Endothelial cell (in vitro differentiated cells): ENCODE data around the gene MAP1S. TPM values are rescaled to one million over a fixed set of nuclear protein-coding genes. Genes with fewer than 3 reads are reported as not detected.

Source experiments
- DNase-seq: peaks from one replicate; pipeline ENCODE4 v3.0.0; 2021; ENCODE audit warnings: low spot score
- H3K27ac Mint-ChIP-seq: one replicate; pipeline ENCODE4 v1.8.0; 2021; ENCODE audit warnings: mixed read lengths, inconsistent platforms; ENCODE audit not compliant: unreplicated experiment
- H3K27me3 Mint-ChIP-seq: one replicate; pipeline ENCODE4 v1.8.0; 2021; ENCODE audit warnings: mild to moderate bottlenecking, moderate library complexity, mixed read lengths, inconsistent platforms; ENCODE audit not compliant: unreplicated experiment
- H3K36me3 Mint-ChIP-seq: one replicate; pipeline ENCODE4 v1.8.0; 2021; ENCODE audit warnings: mild to moderate bottlenecking, low read depth, mixed read lengths, inconsistent platforms; ENCODE audit not compliant: unreplicated experiment
- H3K4me1 Mint-ChIP-seq: one replicate; pipeline ENCODE4 v1.8.0; 2021; ENCODE audit warnings: mild to moderate bottlenecking, mixed read lengths, inconsistent platforms; ENCODE audit not compliant: unreplicated experiment
- H3K4me3 Mint-ChIP-seq: one replicate; pipeline ENCODE4 v1.8.0; 2021; ENCODE audit warnings: mild to moderate bottlenecking, mixed read lengths, inconsistent platforms; ENCODE audit not compliant: unreplicated experiment
- H3K9me3 Mint-ChIP-seq: one replicate; pipeline ENCODE4 v1.8.0; 2021; ENCODE audit warnings: mixed read lengths, inconsistent platforms; ENCODE audit not compliant: unreplicated experiment
- total RNA-seq: library from RNA; stranded (reverse); fragmentation: NEBNext Ultra II Directional; extraction: Animal tissue kit (Norgen Biotek cat#: 25700); gene quantifications from one replicate; pipeline ENCODE4 v1.2.1, GENCODE V29; 2021; ENCODE audit not compliant: unreplicated experiment
- TF ChIP-seq, protein P1 (sequence below): fragments of 200-600 bp; sonication (generic); IDR thresholded peaks from one replicate; pipeline ENCODE4 v1.5.0; 2021; ENCODE audit warnings: antibody characterized with exemption; ENCODE audit not compliant: unreplicated experiment

Gene MAP1S
- total RNA-seq, 1 donor from 2014 or later, result 173 TPM

DNA sequence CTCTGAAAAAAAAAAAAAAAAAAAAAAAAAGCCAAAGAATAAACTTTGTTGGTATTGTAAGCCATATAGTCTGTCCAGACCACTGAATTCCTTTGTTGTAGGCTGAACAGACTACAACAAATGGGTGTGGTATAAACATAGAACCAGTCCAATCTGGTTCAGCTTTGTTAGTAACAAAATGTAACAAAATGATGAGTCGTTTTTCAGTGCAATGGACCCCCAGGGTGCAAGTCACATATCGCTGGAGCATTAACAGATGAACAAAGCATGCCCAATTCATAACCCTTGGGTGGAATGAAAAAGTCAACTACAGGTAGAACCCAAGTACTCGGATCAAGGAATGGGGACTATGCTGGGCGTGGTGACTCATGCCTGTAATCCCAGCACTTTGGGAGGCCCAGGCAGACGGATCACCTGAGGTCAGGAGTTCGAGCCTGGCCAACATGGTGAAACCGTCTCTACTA lies 18.4 kb downstream of the MAP1S start:
- no peak overlapping the region for H3K27ac Mint-ChIP-seq
- H3K27me3 Mint-ChIP-seq, result peaks cover 3% of the 10 kb centered on the region
- DNase-seq, result no peak
- no peak overlapping the region for H3K4me3 Mint-ChIP-seq
- H3K4me1 Mint-ChIP-seq, result no peaks in the 10 kb centered on the region
- TF ChIP-seq, protein P1, sequence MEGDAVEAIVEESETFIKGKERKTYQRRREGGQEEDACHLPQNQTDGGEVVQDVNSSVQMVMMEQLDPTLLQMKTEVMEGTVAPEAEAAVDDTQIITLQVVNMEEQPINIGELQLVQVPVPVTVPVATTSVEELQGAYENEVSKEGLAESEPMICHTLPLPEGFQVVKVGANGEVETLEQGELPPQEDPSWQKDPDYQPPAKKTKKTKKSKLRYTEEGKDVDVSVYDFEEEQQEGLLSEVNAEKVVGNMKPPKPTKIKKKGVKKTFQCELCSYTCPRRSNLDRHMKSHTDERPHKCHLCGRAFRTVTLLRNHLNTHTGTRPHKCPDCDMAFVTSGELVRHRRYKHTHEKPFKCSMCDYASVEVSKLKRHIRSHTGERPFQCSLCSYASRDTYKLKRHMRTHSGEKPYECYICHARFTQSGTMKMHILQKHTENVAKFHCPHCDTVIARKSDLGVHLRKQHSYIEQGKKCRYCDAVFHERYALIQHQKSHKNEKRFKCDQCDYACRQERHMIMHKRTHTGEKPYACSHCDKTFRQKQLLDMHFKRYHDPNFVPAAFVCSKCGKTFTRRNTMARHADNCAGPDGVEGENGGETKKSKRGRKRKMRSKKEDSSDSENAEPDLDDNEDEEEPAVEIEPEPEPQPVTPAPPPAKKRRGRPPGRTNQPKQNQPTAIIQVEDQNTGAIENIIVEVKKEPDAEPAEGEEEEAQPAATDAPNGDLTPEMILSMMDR, result no peak
- peaks cover 31% of the 10 kb centered on the region for H3K36me3 Mint-ChIP-seq
- H3K9me3 Mint-ChIP-seq, result no peaks in the 10 kb centered on the region

DNA sequence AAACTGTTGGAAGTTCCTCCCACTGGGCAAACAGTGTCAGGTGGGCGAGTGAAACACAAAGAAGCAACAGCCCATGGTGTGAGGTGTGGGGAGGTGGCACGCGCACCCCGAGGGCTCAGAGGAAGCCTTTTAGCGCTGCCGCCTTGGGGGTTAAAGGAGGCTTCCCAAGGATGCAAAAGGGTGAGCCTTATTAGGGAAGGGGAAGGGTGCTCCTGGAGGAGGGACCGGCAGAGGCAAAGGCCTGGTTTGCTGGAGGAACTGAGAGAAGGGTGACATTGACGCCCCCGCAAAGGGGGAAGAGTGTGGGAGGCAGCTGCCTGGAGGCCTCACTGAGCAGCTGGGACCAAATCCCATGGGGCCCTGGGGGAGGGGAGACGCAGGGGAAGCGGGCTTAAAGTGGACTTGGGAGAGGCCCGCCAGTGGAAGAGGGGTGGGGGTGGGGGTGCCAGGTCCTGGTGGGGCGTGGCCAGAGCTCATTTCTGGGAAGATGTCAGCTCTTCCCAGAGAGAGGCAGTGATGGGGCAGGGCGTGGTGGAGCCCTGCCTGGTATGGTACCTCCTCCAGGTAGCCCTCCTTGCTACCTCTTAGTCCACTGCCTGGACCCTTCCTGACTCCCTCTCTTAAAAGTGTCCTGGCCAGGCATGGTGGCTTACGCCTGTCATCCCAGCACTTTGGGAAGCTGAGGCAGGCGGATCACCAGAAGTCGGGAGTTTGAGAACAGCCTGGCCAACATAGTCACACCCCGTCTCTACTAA lies 20.0 kb downstream of the MAP1S start:
- Mint-ChIP-seq H3K4me1 (no peaks in the 10 kb centered on the region), H3K9me3 (no peaks in the 10 kb centered on the region), H3K4me3 (no peak overlapping the region), H3K27me3 (peaks cover 4% of the 10 kb centered on the region), H3K36me3 (peaks cover 25% of the 10 kb centered on the region), H3K27ac (no peak overlapping the region)
- TF ChIP-seq, protein P1, result no peak
- DNase-seq, result no peak

DNA sequence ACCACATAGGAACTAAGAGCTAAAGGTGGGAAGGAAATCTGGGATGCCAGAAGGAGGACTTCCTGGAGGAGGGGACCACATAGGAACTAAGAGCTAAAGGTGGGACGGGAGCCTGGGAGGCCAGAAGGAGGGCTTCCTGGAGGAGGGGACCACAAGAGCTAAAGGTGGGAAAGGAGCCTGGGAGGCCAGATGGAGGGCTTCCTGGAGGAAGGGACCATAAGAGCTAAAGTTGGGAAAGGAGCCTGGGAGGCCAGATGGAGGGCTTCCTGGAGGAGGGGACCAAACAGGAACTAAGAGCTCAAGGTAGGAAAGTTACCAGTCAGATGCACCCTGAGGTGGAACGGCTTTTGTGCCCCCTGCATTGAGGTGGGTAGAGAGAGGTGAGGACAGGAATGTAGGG lies 22.2 kb downstream of the MAP1S start:
- Mint-ChIP-seq H3K4me1 (no peaks in the 10 kb centered on the region), H3K9me3 (no peaks in the 10 kb centered on the region), H3K4me3 (no peak overlapping the region), H3K36me3 (peaks cover 18% of the 10 kb centered on the region), H3K27me3 (peaks cover 4% of the 10 kb centered on the region), H3K27ac (no peak overlapping the region)
- DNase-seq, result no peak
- TF ChIP-seq, protein P1, result no peak

DNA sequence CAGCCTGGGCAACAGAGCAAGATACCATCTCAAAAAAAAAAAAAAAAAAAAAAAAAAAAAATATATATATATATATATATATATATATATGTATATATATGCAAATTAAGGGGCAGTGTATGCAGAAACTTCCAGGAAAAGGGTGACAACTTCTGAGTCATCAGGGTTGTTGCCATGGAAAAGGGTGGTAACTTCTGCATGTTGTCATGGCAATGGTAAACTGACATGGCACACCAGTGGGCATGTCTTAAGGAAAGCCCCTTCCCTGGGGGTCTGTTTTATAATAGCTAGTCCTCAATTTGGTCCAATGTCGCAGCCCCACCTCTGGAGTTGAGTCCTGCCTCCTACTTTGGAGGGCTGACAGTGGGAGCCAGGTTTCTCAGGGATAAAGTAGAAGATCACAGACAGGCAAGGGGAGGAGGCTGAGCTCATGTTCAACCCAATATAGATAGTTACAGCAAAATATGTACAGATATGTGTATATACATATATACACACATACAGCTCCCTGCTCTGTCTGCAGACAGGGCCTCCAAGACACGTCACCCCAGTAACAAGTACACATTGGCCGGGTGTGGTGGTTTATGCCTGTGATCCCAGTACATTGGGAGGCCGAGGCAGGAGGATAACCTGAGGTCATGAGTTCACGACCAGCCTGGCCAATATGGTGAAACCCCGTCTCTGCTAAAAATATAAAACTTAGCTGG lies 24.7 kb downstream of the MAP1S start:
- H3K4me3 Mint-ChIP-seq, result no peak overlapping the region
- H3K27me3 Mint-ChIP-seq, result peaks cover 5% of the 10 kb centered on the region
- no peak overlapping the region for H3K27ac Mint-ChIP-seq
- no peaks in the 10 kb centered on the region for H3K4me1 Mint-ChIP-seq
- peaks cover 12% of the 10 kb centered on the region for H3K36me3 Mint-ChIP-seq
- no peaks in the 10 kb centered on the region for H3K9me3 Mint-ChIP-seq
- DNase-seq, result no peak
- TF ChIP-seq, protein P1, result no peak
